Skeletal muscle tissue (tissue), 4 donors: ENCODE measurements around the gene CFHR3. TPM values are rescaled to one million over a fixed set of nuclear protein-coding genes. Genes with fewer than 3 reads are reported as not detected.
"Not testable (repeated sequence)": the region's sequence is repeated elsewhere in the genome, so short reads cannot be mapped to it uniquely, and the experiment has no call there.

Source experiments
- H3K27ac ChIP-seq: one replicate; pipeline ENCODE4 v1.7.0; 2013; ENCODE audit warnings: mild to moderate bottlenecking, low read depth, low read length, inconsistent platforms
- H3K27me3 ChIP-seq, 3 donors: one replicate each; pipeline ENCODE4 v1.7.0; 2013; ENCODE audit warnings: low read length in 3 of 3; ENCODE audit not compliant: control insufficient read depth in 3 of 3, insufficient read depth in 3 of 3
- H3K36me3 ChIP-seq, 3 donors: one replicate each; pipeline ENCODE4 v1.7.0; 2013; ENCODE audit warnings: low read length in 3 of 3; ENCODE audit not compliant: control insufficient read depth in 3 of 3, insufficient read depth in 3 of 3
- H3K4me1 ChIP-seq, 3 donors: one replicate each; pipeline ENCODE4 v1.7.0; 2013; ENCODE audit warnings: low read length in 3 of 3, mild to moderate bottlenecking in 3 of 3; ENCODE audit not compliant: control insufficient read depth in 3 of 3, insufficient read depth in 3 of 3
- H3K4me3 ChIP-seq, 3 donors: one replicate each; pipeline ENCODE4 v1.7.0; 2013; ENCODE audit warnings: low read length in 3 of 3
- H3K9ac ChIP-seq, 3 donors: one replicate each; pipeline ENCODE4 v1.7.0; 2013; ENCODE audit warnings: low read length in 3 of 3, mild to moderate bottlenecking in 3 of 3, moderate library complexity in 2 of 3, low read depth in 1 of 3
- H3K9me3 ChIP-seq, 3 donors: one replicate each; pipeline ENCODE4 v1.7.0; 2013; ENCODE audit warnings: low read length in 3 of 3; ENCODE audit not compliant: control insufficient read depth in 3 of 3
- total RNA-seq: library from RNA; depleted of rRNA; stranded (reverse); fragments of >200 nt; gene quantifications from one replicate; pipeline ENCODE4 v1.2.3, GENCODE V29; 2014
- donor health status: Osteomylitis.

CFHR3 gene
- total RNA-seq, 1 donor from 2014 or later = 1.0 TPM

DNA sequence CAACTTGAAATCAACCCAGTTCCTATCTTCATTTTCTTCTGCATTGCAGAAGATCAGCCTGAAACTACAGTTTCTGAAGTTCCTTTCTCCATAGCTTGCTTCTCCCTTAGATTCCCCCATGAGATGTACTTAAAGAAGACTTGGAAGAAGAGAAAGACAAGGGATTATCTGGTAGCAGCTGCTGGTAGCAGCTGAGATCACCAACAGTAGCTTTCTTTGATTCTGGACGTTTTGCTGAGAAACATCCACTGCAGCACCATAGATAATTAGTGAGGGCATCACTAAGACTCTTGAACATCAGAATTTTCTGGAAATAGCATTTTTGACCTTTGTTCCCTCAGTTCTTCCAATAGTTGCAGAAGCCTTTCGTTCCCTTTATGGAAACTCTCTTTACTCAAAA is 465 bp upstream of the CFHR3 start:
- no peak overlapping the region for H3K9ac ChIP-seq
- H3K4me1 ChIP-seq = no peaks in the 10 kb centered on the region
- no peak overlapping the region for H3K4me3 ChIP-seq
- H3K9me3 ChIP-seq = no peaks in the 10 kb centered on the region
- H3K27me3 ChIP-seq = no peaks in the 10 kb centered on the region
- no peaks in the 10 kb centered on the region for H3K36me3 ChIP-seq
- no peak overlapping the region for H3K27ac ChIP-seq

DNA sequence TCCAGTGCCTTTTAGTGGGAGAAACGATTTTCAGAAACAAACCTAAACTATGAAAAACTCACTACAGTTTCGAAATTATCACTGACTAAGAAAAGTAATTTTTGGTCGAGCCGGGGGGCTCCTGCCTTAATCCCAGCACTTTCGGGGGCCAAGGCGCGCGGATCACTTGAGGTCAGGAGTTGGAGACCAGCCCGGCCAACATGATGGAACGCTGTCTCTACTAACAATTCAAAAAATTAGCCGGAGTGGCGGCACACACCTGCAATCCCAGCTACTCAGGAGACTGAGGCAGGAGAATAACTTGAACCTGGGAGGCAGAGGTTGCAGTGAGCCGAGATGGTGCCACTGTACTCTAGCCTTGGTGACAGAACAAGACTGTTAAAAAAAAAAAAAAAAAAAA is 3.0 kb downstream of the CFHR3 start:
- Histone ChIP-seq H3K36me3 (no peaks in the 10 kb centered on the region), H3K4me3 (no peak overlapping the region), H3K4me1 (no peaks in the 10 kb centered on the region), H3K9ac (no peak overlapping the region), H3K9me3 (no peaks in the 10 kb centered on the region), H3K27ac (no peak overlapping the region), H3K27me3 (no peaks in the 10 kb centered on the region)

DNA sequence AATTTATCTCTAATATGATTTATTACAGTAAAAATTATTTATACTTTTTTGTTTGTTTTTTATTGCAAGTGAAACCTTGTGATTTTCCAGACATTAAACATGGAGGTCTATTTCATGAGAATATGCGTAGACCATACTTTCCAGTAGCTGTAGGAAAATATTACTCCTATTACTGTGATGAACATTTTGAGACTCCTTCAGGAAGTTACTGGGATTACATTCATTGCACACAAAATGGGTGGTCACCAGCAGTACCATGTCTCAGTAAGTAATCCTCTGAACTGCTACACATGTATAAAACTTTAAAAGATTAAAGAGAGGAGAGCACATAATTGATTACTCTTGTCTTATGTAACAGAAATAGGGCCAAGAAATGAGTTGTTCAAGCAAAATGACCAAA is 4.5 kb downstream of the CFHR3 start:
- no peaks in the 10 kb centered on the region for H3K27me3 ChIP-seq
- no peaks in the 10 kb centered on the region for H3K9me3 ChIP-seq
- no peak overlapping the region for H3K4me3 ChIP-seq
- H3K27ac ChIP-seq = no peak overlapping the region
- no peak overlapping the region for H3K9ac ChIP-seq
- no peaks in the 10 kb centered on the region for H3K4me1 ChIP-seq
- no peaks in the 10 kb centered on the region for H3K36me3 ChIP-seq

- H3K9ac ChIP-seq, H3K4me1 ChIP-seq, H3K27me3 ChIP-seq, H3K36me3 ChIP-seq, H3K27ac ChIP-seq, H3K9me3 ChIP-seq, H3K4me3 ChIP-seq: not testable (repeated sequence)
Measured at GRCh38 chr1:196791252-196791651, 16.6 kb downstream of the CFHR3 start.

GRCh38 chr1:196794103-196794502 is 19.5 kb downstream of the CFHR3 start:
- H3K4me1 ChIP-seq, H3K4me3 ChIP-seq, H3K9ac ChIP-seq, H3K36me3 ChIP-seq, H3K9me3 ChIP-seq, H3K27me3 ChIP-seq, H3K27ac ChIP-seq: not testable (repeated sequence)

DNA sequence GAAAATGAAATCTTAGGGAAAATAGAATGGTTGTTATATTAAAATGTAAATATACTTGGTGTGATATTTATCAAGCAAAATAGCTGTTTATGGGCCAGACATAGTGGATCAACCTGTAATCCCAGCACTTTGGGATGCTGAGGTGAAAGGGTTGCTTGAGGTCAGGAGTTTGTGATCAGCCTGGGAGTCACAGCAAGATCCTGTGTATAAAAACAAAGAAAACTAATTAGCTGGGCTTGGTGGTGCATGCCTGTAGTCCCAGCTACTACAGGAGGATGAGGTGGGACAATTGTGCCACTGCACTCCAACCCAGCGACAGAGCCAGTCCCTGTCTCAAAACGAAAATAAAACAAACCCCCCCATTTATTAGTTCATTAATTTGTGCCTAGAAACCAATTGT is 23.3 kb downstream of the CFHR3 start:
- H3K4me1 ChIP-seq = no peaks in the 10 kb centered on the region
- H3K27ac ChIP-seq = no peak overlapping the region
- no peaks in the 10 kb centered on the region for H3K36me3 ChIP-seq
- no peak overlapping the region for H3K4me3 ChIP-seq
- H3K9ac ChIP-seq = no peak overlapping the region
- no peaks in the 10 kb centered on the region for H3K9me3 ChIP-seq
- no peaks in the 10 kb centered on the region for H3K27me3 ChIP-seq

- not testable (repeated sequence) for H3K4me3 ChIP-seq, H3K27ac ChIP-seq, H3K9ac ChIP-seq, H3K4me1 ChIP-seq, H3K27me3 ChIP-seq, H3K36me3 ChIP-seq, H3K9me3 ChIP-seq
Measured at GRCh38 chr1:196801920-196802319, 27.3 kb downstream of the CFHR3 start.

GRCh38 chr1:196808529-196809235 is 34.0 kb downstream of the CFHR3 start:
- Histone ChIP-seq H3K36me3 (no peaks in the 10 kb centered on the region), H3K27me3 (no peaks in the 10 kb centered on the region), H3K4me1 (no peaks in the 10 kb centered on the region), H3K9ac (no peak overlapping the region), H3K9me3 (no peaks in the 10 kb centered on the region), H3K4me3 (no peak overlapping the region), H3K27ac (no peak overlapping the region)

- not testable (repeated sequence) for H3K4me3 ChIP-seq, H3K4me1 ChIP-seq, H3K27ac ChIP-seq, H3K9ac ChIP-seq, H3K9me3 ChIP-seq, H3K27me3 ChIP-seq, H3K36me3 ChIP-seq
Measured at GRCh38 chr1:196817442-196817841, 42.8 kb downstream of the CFHR3 start.

- H3K4me3 ChIP-seq, H3K27me3 ChIP-seq, H3K36me3 ChIP-seq, H3K27ac ChIP-seq, H3K9me3 ChIP-seq, H3K4me1 ChIP-seq, H3K9ac ChIP-seq: not testable (repeated sequence)
Measured at GRCh38 chr1:196819531-196819930, 44.9 kb downstream of the CFHR3 start, which contains the start of gene CFHR1. TSS of gene CFHR1 (plus strand) at chr1:196819731. CDS start at chr1:196819845, 114 bp downstream.

DNA sequence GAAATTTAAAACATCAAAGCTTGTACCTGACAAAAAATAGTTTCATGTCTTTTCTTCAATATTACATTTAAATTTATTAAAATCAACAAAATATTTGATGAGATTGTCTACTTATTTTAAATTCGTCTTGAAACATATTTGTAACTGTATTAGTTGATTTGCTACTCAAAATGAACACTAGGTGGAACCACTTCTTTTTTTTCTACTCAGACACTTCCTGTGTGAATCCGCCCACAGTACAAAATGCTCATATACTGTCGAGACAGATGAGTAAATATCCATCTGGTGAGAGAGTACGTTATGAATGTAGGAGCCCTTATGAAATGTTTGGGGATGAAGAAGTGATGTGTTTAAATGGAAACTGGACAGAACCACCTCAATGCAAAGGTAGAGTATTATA is 53.2 kb downstream of the CFHR3 start:
- not testable (repeated sequence) for H3K9me3 ChIP-seq, H3K36me3 ChIP-seq, H3K4me3 ChIP-seq, H3K27ac ChIP-seq, H3K27me3 ChIP-seq, H3K4me1 ChIP-seq, H3K9ac ChIP-seq
